ENCODE measurements around the gene RIPOR1.

Gene RIPOR1

GRCh38 chr16:67538666-67539101 is 10.1 kb downstream of the RIPOR1 start:
- DNase-seq (ENCODE audit: low read depth), result no peak

- DNase-seq (ENCODE audit: low read depth), result no peak
Measured at GRCh38 chr16:67539271-67539670, 10.6 kb downstream of the RIPOR1 start.

GRCh38 chr16:67539691-67540635 is 11.3 kb downstream of the RIPOR1 start:
- no peak for DNase-seq (ENCODE audit: low read depth)

GRCh38 chr16:67540756-67541155 is 12.1 kb downstream of the RIPOR1 start:
- no peak for DNase-seq (ENCODE audit: low read depth)

GRCh38 chr16:67541391-67542263 is 13.0 kb downstream of the RIPOR1 start:
- DNase-seq (ENCODE audit: low read depth), result no peak

GRCh38 chr16:67542464-67542863 is 13.8 kb downstream of the RIPOR1 start:
- DNase-seq (ENCODE audit: low read depth), result peak; percentile 60

GRCh38 chr16:67543036-67543435 is 14.4 kb downstream of the RIPOR1 start:
- no peak for DNase-seq (ENCODE audit: low read depth)

- DNase-seq (ENCODE audit: low read depth), result no peak
Measured at GRCh38 chr16:67543582-67543981, 15.0 kb downstream of the RIPOR1 start.

GRCh38 chr16:67544329-67544841 is 15.8 kb downstream of the RIPOR1 start:
- DNase-seq (ENCODE audit: low read depth), result no peak

- DNase-seq (ENCODE audit: low read depth), result no peak
Measured at GRCh38 chr16:67544844-67545664, 16.4 kb downstream of the RIPOR1 start.

GRCh38 chr16:67545665-67546024 is 17.0 kb downstream of the RIPOR1 start:
- no peak for DNase-seq (ENCODE audit: low read depth)

GRCh38 chr16:67546091-67546501 is 17.5 kb downstream of the RIPOR1 start:
- no peak for DNase-seq (ENCODE audit: low read depth)

GRCh38 chr16:67546761-67547422 is 18.3 kb downstream of the RIPOR1 start:
- DNase-seq (ENCODE audit: low read depth), result peak; percentile 49

GRCh38 chr16:67547423-67548264 is 19.0 kb downstream of the RIPOR1 start:
- no peak for DNase-seq (ENCODE audit: low read depth)

GRCh38 chr16:67548265-67549126 is 19.9 kb downstream of the RIPOR1 start:
- no peak for DNase-seq (ENCODE audit: low read depth)

GRCh38 chr16:67549240-67549639 is 20.6 kb downstream of the RIPOR1 start:
- DNase-seq (ENCODE audit: low read depth), result no peak

GRCh38 chr16:67549936-67550335 is 21.3 kb downstream of the RIPOR1 start:
- DNase-seq (ENCODE audit: low read depth), result no peak

- no peak for DNase-seq (ENCODE audit: low read depth)
Measured at GRCh38 chr16:67551091-67551490, 22.5 kb downstream of the RIPOR1 start.

GRCh38 chr16:67551972-67552371 is 23.3 kb downstream of the RIPOR1 start:
- no peak for DNase-seq (ENCODE audit: low read depth)

Data from stimulated activated CD8-positive, alpha-beta memory T cell treated with anti-CD3 and anti-CD28 coated beads, Interleukin-4, amount 100 ng/mL, for 24 hours (primary cell).